Activated CD4-positive, alpha-beta T cell treated with anti-CD3 and anti-CD28 coated beads for 4 hours (primary cell): Measurements from ENCODE around the gene MALRD1.

Source experiments
- DNase-seq, 2 donors: peaks; one replicate each; pipeline ENCODE4 v3.0.0-alpha.2; 2020

MALRD1 gene

DNA sequence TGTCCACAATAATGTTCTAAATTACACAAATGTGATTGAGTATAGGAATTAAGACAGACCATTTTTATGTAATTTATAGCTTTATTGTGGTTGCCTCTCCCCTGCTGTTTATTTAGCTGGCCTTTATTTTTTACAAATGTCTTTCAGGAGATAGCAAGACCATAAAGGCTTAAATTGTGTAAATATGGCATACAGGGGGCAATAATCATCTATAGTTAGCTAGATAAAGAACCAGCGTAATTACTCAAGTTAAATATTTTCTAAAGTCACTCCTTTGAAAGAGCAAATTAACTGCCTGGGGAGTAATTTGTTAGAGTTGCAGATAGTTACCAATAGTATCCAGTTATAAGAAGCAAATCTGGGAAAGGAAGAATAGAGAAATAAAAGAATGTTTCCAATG, at the start of gene MALRD1:
TSS of gene MALRD1 (plus strand) at position 313 of the 400 bp plus-strand sequence. CDS start 138 bp downstream, outside the sequence.
- DNase-seq: no peak

DNA sequence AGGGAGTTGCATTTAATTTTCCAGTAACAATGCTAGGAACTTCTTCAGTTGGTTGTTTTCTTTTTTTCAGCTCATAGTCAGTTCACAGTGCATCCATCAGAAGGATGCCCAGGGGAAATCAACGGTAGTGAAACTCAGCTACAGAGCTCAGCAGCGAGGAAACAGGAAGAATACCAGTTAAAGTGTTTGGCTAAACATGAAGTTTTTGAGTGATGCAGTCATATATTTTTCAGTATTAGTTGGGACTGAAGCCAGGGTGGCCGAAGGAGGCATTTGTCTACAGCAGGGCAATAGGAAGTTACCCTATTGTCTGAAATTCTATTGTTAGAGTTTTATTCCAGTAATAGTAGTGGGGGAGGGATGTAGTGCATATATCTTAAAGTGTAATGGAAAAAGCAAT, 45.3 kb upstream of the MALRD1 start:
- DNase-seq: no peak

DNA sequence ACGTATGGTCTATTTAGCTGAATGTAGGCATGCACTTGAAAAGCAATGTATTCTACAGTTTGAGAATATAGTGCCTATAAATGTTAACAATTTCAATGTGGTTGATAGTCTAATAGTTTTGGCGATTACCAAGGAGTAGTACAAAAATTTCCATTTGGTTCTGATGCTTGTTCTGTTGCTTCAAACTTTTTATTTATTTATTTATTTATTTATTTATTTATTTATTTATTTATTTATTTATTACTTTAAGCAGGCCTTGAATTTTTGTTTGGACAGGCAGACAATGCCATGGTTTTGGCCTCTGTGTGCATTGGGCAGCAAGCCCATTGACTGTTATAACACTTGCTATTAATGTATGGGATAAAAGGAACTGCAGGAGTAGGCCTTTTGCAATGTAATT, 36.5 kb upstream of the MALRD1 start:
- DNase-seq: no peak

DNA sequence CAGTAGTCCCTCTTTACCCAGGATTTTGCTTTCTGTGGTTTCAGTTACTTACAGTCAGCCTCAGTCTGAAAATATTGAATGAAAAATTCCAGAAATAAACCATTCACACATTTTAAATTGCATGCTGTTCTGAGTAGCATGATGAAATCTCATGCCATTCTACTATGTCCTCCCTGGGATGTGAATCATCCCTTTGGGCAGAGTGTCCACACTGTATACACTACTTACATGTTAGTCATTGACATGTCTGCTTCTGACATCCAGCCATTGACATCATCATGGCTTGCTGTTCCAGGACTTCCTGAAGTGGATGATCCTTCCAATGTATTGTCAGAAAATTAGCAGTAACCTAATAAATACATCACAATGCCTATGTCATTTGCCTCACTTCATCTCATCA, 34.6 kb upstream of the MALRD1 start:
- no peak for DNase-seq

DNA sequence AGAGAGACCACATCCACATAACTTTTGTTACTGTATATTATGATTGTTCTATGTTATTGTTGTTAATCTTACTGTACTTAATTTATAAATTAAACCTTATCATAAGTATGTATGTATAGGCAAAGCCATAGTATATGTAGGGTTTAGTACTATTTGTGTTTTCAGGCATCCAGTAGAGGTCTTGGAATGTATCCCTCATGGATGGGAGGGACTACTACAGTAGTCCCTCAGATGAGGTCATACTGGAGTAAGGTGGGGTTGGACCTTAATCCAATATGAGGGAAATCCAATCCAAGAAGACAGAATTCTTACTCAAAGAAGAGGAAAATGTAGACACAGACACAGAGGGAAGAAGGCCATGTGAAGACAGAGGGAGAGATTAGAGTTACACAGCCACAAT, 34.1 kb upstream of the MALRD1 start:
- no peak for DNase-seq

DNA sequence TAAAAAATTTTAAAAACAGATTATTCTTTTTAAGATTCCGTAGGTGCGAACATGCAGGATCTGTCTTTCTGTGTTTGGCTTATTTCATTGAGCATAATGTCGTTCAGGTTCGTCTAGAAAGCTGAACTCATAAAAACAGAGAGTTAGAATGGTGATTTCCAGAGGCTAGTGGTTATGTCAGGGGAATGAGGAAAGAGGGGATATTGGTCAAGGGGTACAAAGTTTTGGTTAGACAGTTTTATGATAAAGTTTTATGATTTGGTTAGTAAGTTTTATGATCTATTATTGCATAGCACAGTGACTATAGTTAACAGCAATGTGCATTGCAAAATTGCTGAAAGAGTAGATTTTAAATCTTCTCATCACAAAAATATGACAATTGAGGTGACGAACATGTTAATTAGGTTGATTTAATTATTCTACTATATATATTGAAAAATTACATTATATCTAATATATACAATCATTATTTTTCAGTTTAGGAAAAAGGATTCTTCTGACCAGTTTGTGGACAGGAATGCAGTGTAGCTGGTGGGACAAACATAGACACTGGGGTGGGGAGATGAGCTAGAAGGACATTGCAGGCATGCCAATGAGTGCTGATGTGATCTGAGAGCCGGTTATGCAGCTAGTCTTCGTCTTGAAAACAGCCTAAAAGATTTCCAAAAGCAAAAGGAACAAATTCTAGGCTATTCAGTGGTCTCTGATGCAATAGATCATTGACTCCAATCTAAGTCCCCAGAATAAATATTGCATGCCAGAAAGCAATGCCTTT, 31.3 kb upstream of the MALRD1 start:
- DNase-seq: no peak

DNA sequence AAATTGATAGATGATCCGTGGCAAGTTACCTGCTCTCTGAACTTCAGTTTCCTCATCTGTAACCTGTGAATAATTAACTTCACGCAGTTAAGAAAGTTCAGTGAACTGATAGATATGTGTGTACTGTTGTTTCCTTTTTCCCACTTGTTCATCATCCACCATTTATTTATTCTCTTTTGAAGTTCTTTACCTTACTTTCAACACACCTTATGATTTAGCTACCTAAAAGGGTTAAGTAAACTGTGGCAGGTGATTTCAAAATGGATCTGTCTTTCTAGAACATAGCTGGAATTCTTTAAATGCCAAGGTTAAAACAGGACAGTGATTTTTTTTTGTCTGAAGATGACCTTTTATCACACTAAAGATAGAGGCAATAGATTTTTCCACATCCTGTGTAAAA, 27.4 kb upstream of the MALRD1 start:
- DNase-seq: no peak

DNA sequence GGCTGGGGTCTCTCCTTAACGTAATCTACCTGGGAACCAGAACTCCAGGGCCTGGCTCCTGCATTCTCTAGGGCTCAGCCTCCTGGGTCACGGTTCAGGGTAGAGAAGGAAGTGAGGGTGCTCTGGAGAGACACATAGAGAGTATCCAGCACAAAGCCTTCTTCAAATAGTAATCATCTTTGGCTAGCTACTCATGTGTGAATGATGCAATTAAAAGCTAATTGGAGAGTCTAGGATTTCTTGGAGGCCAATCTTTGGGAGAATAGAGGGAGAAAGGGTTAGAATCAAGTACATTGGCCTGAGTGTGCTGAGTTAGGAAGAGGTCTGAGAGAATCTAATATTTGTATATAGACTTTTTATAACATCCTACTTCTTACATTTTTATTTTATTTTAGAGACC, 24.0 kb upstream of the MALRD1 start:
- no peak for DNase-seq

DNA sequence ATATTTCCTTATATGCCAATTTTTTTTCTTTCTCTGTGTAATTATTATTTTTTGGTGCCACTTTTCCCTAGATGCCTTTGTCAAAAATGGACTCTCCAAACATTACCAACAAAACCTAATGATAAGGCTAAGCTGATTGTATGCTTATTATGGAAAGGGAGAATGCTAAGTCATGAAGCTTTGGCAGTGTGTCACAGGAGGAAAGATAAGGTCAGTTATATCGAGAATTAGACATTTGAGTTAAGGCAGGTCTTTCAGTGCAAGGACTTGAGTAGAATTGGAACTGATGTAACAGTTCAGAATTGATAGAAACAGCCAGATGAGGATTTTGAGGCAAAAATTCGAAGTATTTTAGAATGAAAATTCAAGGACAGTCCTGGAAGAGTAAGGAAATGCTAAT, 16.8 kb upstream of the MALRD1 start:
- DNase-seq: no peak

DNA sequence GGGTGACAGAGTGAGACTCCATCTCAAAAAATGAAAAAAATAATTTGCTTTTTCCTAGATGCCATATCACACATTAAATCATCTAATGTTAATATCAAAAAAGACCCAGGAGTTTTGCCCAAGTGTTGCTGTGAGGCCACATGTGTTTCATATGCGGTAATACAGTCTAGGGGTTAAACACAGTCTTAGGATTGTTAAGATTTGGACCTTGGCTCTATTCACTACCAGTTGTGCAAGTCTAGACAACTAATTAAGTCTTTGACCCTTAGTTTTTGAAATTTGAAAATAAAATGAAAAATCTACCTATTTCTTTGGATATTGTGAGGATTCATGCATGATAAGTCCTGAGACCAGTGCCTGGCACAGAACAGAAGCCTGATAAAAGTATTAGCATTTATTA, 14.9 kb upstream of the MALRD1 start:
- no peak for DNase-seq

DNA sequence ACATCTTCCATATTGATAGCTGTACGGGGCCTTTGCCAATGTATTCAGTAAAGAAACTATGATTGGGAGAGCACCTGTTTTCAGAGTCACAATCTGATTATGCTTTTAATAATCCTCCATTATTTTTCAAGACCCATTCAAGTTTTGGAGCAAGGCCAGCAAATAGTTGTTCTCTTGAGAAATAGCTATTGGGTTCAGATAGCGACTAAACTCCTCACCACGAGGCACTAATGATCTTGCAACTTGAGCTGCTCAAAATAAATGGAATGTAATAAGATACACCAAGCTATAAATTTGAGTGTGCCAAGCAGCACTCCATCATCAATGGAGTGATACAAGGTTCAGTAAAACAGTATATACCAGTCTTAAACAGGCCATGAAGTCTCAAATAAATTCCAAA, 7.4 kb upstream of the MALRD1 start:
- DNase-seq: no peak

DNA sequence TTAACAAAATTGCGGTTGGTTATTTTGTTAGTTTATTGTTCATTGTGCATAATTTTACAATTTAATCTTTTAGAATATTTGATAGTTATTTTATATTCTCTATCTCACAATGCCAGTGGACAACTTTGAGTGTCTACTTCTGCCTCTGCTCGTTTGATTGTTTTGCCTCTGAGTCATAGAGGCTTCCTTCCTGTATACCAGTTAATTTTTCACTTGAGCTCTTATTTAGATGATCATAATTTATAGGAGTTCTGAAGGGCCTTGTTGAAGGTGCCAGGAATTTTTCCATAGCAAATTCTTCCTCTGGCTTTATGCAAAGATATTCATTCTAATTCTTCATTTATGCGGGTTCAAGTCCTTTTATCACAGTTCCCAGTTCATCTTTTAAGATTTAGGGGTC, 5.2 kb upstream of the MALRD1 start:
- no peak for DNase-seq

DNA sequence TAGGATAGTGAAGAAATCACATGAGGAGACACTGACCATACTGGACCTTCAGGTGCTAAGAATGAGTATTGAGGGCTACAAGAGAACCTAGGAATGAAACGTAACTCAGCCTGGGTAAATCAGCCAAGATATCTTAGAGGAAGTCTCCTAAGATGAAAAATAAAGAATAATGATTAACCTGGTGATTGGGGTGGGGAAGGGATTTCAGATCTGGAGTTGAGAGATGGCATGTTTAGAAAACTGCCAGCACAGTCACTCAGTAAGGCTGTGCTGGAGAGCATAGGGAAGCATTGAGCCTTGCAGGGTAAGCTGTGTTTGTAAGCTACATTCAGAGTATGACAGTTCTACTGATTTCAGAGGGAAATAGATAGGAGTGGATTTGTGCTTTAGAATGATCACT, 1.9 kb upstream of the MALRD1 start:
- DNase-seq: no peak

DNA sequence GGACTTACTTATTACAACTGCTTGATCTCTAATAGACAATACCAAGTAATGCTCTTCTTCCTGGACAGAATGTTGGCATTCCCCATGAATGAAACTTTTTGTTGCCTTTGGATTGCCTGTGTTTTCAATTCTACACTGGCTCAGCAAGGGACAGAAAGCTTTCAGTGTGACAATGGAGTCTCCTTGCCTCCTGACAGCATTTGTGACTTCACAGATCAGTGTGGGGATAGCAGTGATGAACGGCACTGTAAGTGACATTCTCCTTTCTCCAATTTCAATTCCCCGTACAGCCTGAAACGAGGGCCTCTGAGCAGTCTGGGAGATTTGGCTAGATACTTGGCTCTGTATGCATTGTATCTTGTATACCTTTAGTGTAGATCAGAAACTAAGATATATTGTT, 290 bp downstream of the MALRD1 start:
- no peak for DNase-seq

DNA sequence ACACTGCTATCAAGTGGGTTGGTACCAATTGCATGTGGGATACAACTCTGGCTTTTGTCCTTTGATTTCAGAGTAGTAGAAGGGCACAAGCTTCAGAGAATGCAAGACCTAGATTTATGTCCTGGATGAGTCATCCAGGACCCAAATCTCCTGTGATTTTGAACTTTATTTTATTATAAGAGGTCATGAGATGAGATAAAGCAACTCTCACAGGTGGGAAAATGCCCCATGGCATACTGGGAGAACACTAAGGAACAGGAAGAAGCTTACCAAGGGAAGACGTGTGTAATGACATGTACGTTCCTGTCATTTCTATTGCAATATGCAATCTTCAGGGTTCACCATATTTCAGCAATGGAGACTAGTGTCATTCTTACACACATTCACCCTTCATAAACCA, 966 bp downstream of the MALRD1 start:
- DNase-seq: no peak

DNA sequence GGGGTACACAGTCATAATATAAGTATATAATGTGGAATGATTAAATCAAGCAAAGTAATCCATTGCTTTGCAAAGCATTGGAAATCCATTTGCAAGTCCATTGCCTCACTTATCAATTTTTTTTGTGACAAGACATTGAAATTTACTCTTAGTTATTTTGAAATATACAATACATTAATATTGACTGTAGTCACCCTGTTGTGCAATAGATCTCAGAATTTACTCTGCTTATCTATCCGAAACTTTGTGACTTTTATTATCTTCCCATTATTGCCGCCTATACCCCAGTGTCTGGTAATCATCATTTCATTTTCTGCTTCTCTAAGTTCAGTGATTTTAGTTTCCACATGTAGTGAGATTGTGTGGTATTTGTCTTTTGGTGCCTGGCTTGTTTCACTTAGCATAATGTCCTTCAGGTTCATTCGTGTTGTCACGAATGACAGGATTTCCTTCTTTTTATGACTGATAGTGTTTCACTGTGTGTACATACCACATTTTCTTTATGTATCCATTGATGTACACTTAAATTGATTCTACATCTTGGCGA, 5.8 kb downstream of the MALRD1 start:
- DNase-seq: no peak

DNA sequence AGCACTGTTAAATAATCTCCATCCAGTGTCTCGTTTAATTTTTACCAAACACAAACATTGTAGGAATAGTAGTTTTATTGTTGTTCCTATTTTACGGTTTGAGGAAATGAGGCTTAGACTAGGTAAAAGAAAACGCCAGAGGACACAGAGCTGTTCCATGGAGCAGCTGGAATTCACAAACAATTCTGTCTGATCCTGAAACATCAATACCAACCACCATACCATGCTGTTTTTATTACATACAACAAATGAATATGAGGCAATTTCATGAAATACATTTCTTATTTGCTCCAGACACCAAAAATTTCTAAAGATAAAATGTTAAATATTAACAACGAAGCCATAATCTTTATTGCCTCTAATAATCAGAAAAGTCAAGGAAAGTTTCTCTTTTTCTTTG, 9.4 kb downstream of the MALRD1 start:
- DNase-seq: no peak

DNA sequence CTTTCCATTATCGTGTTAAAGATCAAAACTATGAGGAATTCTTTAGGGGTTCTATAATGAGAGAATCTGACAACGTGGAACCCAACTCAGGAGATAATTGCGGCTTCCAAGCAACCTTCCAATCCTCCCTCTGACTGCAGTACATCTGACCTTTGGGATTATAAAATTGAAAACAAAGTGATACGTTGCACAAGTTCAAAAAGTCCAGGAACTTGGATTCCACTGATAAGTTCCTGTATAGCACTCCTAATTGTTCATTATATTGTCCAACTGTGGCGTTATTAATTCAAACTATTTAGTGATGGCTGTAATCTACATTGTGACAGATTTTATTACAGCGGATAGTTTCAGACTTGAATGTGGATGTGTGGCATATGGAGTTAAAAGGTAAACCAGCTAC, 15.4 kb downstream of the MALRD1 start:
- DNase-seq: no peak

DNA sequence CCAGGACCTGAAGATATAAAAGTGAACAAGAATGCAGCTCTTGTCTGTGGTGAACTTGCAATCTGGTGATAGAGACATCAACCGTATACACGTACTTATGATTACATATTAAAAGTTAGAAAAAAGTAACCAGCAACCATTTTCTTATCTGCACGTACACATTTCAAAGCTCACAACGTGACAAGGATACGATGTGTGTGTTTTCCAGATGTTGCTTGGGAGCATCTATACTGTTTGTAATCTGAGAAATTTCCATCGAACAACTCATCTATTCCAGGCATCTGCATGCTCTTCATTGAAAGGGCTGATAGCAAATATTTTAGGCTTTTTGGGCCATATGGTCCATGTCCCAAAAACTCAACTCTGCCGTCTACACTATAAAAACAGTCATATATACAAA, 23.3 kb downstream of the MALRD1 start:
- DNase-seq: no peak

DNA sequence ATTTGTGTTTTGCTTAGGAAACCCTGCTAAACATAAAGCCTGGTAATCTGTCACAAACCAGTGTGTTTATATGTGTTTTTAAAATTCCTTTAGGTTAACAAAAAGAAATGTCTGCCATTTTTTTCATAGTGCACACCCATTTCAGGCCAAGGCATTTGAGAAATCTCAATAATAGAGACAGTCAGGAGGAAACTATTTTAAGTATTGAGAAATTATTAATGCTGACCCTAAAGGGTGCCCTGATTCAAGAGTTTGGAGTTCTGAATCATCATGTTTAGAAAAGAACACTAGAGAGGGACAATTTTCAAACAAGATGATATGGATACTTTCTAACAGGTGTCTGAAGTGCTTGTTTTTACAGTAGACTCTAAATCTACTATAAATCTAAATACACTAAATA, 28.7 kb downstream of the MALRD1 start:
- no peak for DNase-seq

DNA sequence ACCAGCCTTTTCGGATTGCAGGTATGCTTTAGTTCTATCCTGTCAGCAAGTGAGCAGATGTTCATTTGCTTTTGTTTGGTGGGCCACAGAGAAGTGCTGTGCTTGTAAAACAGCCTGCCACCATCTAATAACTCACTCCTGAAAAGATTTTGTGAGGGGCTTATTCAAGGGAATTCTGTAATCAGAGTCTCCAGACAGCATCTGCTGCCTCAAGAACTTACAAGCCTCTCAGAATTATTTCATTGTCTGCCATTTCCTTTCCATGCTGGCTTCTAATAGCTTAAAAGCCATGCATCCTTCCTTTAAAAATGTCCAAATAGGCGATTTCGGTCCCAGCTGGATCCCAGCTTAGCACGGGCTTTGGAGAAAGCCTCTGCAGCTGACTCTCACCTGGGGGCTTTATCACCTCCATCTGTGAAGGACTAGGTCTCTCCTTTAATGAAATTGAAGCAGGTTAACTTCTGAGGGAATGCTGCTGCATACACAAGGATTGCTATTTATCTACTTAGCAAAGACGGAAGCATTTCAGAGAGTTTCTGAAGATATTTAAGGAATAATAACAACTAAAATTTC, 48.0 kb downstream of the MALRD1 start:
- DNase-seq: no peak

DNA sequence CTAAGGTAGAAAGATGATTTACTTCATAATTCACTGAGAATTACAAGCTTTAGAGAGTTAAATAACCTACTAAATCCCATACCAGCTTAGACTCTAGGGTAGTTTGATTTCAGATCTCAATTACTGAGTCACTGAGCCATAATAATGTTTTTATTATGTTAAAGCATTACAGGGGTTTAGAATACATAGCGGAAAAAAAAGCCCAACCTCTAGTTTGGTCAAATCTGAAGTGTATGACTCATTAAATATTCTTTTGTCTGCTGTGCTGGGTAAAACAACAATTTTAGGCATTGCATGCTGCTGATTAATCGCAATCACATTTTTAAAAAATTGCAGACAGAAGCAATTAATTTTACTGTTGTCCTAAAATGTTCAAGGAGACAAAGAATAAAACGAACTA, 48.5 kb downstream of the MALRD1 start:
- DNase-seq: no peak

DNA sequence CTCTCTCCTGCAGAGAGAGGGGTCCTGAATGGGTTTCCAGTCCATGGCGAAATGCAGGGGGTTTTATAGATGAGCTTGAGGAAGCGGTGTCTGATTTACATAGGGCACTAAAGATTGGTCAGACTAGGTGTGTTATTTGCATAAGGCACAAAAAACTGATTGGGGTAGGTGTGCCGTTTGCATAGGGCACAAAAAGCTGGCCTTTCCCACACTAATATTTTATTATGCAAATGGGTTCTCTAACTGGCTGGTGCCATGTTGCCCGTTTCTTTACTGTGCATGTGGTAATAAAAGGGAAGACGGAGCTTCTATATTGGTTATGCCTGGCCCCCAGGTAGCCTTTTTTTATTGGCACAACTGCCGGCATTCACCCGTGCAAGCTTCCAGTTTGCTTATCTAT, 50.2 kb downstream of the MALRD1 start:
- DNase-seq: no peak

DNA sequence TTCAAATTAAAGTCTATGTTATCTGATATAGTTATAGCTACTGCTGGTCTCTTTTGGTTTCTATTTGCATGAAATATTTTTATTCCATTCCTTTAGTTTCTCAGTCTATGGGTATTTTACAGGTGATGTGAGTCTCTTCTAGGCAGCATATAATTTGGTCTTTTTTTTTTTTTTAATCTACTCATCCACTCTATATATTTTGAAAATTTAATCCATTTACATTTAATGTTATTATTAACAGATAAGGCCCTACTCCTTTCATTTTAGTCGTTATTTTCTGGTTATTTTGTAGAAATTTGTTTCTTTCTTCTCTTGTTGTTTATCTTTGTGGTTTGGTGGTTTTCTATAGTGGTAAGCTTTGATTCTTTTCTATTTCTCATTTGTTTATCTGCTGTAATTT, 58.8 kb downstream of the MALRD1 start:
- no peak for DNase-seq
